WTC11 (cell line): ENCODE data around the gene UBAC2. TPM values are rescaled to one million over a fixed set of nuclear protein-coding genes. Genes with fewer than 3 reads are reported as not detected.
A peak's percentile ranks its signal among the peaks of the same experiment; 100 is the strongest.

Source experiments
- ATAC-seq: fragments of 200-7000 bp; cut with Tn5 transposase; 2 replicates; pipeline ENCODE4 v1.10.0; 2021; ENCODE audit warnings: mild to moderate bottlenecking, moderate library complexity
- CTCF ChIA-PET: fragments of 300-600 bp; sonication (Branson Sonifier 250); formaldehyde crosslinking; loops from one replicate; lab custom pipeline; 2021; ENCODE audit warnings: antibody characterized with exemption; lab: Charles Lee
- POLR2A ChIA-PET: fragments of 350-600 bp; sonication (Branson Sonifier 250); formaldehyde crosslinking; loops from one replicate; lab custom pipeline; 2021; ENCODE audit warnings: antibody characterized with exemption; lab: Charles Lee
- DNase-seq: peaks from one replicate; pipeline ENCODE4 v3.0.0; 2021; ENCODE audit warnings: low spot score
- H3K27ac Mint-ChIP-seq: 2 replicates; pipeline ENCODE4 v1.8.0; 2021; ENCODE audit warnings: mixed read lengths
- H3K27me3 Mint-ChIP-seq: 2 replicates; pipeline ENCODE4 v1.8.0; 2021; ENCODE audit warnings: low read depth, mild to moderate bottlenecking, moderate library complexity, mixed read lengths
- H3K36me3 Mint-ChIP-seq: 2 replicates; pipeline ENCODE4 v1.8.0; 2021; ENCODE audit warnings: mixed read lengths
- H3K4me1 Mint-ChIP-seq: 2 replicates; pipeline ENCODE4 v1.8.0; 2022; ENCODE audit warnings: mixed read lengths
- H3K4me3 Mint-ChIP-seq: 2 replicates; pipeline ENCODE4 v1.8.0; 2021; ENCODE audit warnings: mild to moderate bottlenecking, moderate library complexity, mixed read lengths
- H3K9me3 Mint-ChIP-seq: 2 replicates; pipeline ENCODE4 v1.8.0; 2021; ENCODE audit warnings: mixed read lengths
- ATF6 ChIP-seq: sonication (generic); formaldehyde crosslinking; IDR thresholded peaks from 2 replicates; pipeline ENCODE4 v1.8.1; 2023; ENCODE audit warnings: mild to moderate bottlenecking, missing genetic modification reagents
- CDX4 ChIP-seq: fragments of 250-450 bp; sonication (Bioruptor Pico); IDR thresholded peaks from 2 replicates; pipeline ENCODE4 v1.9.0; 2021; ENCODE audit warnings: moderate library complexity, mild to moderate bottlenecking, inconsistent platforms, borderline replicate concordance
- CREM ChIP-seq: sonication (generic); formaldehyde crosslinking; IDR thresholded peaks from 2 replicates; pipeline ENCODE4 v1.8.1; 2022; ENCODE audit warnings: mild to moderate bottlenecking, missing genetic modification reagents, moderate library complexity
- E2F5 ChIP-seq: sonication (generic); formaldehyde crosslinking; IDR thresholded peaks from 2 replicates; pipeline ENCODE4 v1.8.1; 2022; ENCODE audit warnings: mild to moderate bottlenecking, moderate library complexity, missing genetic modification reagents
- ESRRA ChIP-seq: sonication (generic); formaldehyde crosslinking; IDR thresholded peaks from 2 replicates; pipeline ENCODE4 v1.8.1; 2022; ENCODE audit warnings: mild to moderate bottlenecking, missing genetic modification reagents, borderline replicate concordance
- FOXP1 ChIP-seq: sonication (generic); formaldehyde crosslinking; IDR thresholded peaks from 2 replicates; pipeline ENCODE4 v1.8.0; 2022; ENCODE audit warnings: missing genetic modification reagents, mild to moderate bottlenecking, moderate library complexity, borderline replicate concordance
- FOXP4 ChIP-seq: sonication (generic); formaldehyde crosslinking; IDR thresholded peaks from 2 replicates; pipeline ENCODE4 v1.8.0; 2022; ENCODE audit warnings: mild to moderate bottlenecking, missing genetic modification reagents
- IRF2 ChIP-seq: sonication (generic); formaldehyde crosslinking; IDR thresholded peaks from 2 replicates; pipeline ENCODE4 v1.8.0; 2022; ENCODE audit warnings: low read depth, missing genetic modification reagents, borderline replicate concordance
- JAZF1 ChIP-seq: fragments of 250-450 bp; sonication (Bioruptor Pico); IDR thresholded peaks from 2 replicates; pipeline ENCODE4 v1.9.0; 2021; ENCODE audit warnings: moderate library complexity, mild to moderate bottlenecking, inconsistent platforms
- NR2C2 ChIP-seq: sonication (generic); formaldehyde crosslinking; IDR thresholded peaks from 2 replicates; pipeline ENCODE4 v1.8.0; 2022; ENCODE audit warnings: mild to moderate bottlenecking, missing genetic modification reagents
- PRDM15 ChIP-seq: sonication (generic); formaldehyde crosslinking; IDR thresholded peaks from 2 replicates; pipeline ENCODE4 v1.8.0; 2022; ENCODE audit warnings: missing genetic modification reagents
- PRRX2 ChIP-seq: fragments of 250-450 bp; sonication (Bioruptor Pico); IDR thresholded peaks from 2 replicates; pipeline ENCODE4 v1.8.0; 2021; ENCODE audit warnings: mild to moderate bottlenecking
- SMAD3 ChIP-seq: sonication (generic); formaldehyde crosslinking; IDR thresholded peaks from 2 replicates; pipeline ENCODE4 v1.8.0; 2022; ENCODE audit warnings: missing genetic modification reagents, mild to moderate bottlenecking, borderline replicate concordance
- SP1 ChIP-seq: sonication (generic); formaldehyde crosslinking; conservative IDR thresholded peaks from 2 replicates; pipeline ENCODE4 v1.8.1; 2022; ENCODE audit warnings: missing genetic modification reagents
- USF1 ChIP-seq: sonication (generic); formaldehyde crosslinking; IDR thresholded peaks from 2 replicates; pipeline ENCODE4 v1.8.0; 2022; ENCODE audit warnings: mild to moderate bottlenecking, missing genetic modification reagents
- USF2 ChIP-seq: sonication (generic); formaldehyde crosslinking; IDR thresholded peaks from 2 replicates; pipeline ENCODE4 v1.8.1; 2023; ENCODE audit warnings: mild to moderate bottlenecking, missing genetic modification reagents, moderate library complexity
- ZNF138 ChIP-seq: sonication (generic); formaldehyde crosslinking; conservative IDR thresholded peaks from 2 replicates; pipeline ENCODE4 v1.8.1; 2022; ENCODE audit warnings: mild to moderate bottlenecking, moderate library complexity, missing genetic modification reagents
- ZNF317 ChIP-seq: sonication (generic); formaldehyde crosslinking; IDR thresholded peaks from 2 replicates; pipeline ENCODE4 v1.8.1; 2023; ENCODE audit warnings: low read depth, mild to moderate bottlenecking, moderate library complexity, missing genetic modification reagents, borderline replicate concordance
- ZNF671 ChIP-seq: fragments of 250-450 bp; sonication (Bioruptor Pico); IDR thresholded peaks from 2 replicates; pipeline ENCODE4 v1.8.0; 2021; ENCODE audit warnings: mild to moderate bottlenecking
- ZSCAN18 ChIP-seq: fragments of 250-450 bp; sonication (Bioruptor Pico); IDR thresholded peaks from 2 replicates; pipeline ENCODE4 v2.1.2; 2022; ENCODE audit warnings: mild to moderate bottlenecking, moderate library complexity
- total RNA-seq: library from RNA; stranded (reverse); gene quantifications from 3 replicates; pipeline ENCODE4 v1.2.3, GENCODE V29; 2021

The UBAC2 gene
- total RNA-seq, 1 experiment from 2014 or later: 64.7 TPM

GRCh38 chr13:99391781-99392469 lies 191.3 kb downstream of the UBAC2 start:
- H3K27ac Mint-ChIP-seq: no peak overlapping the region
- TF ChIP-seq USF2 (CRISPR knock-in tag) (no peak), PRDM15 (CRISPR knock-in tag) (no peak), NR2C2 (CRISPR knock-in tag) (no peak), ZNF138 (no peak), IRF2 (CRISPR knock-in tag) (no peak), SMAD3 (no peak), SP1 (CRISPR knock-in tag) (no peak), ZSCAN18 (CRISPR knock-in tag) (no peak)
- TF ChIP-seq, all 79 proteins: peak for 0
- POLR2A ChIA-PET: no interaction called here
- no peak for DNase-seq
- Mint-ChIP-seq H3K36me3 (no peaks in the 10 kb centered on the region), H3K27me3 (no peaks in the 10 kb centered on the region; the same call in 1 of the 2 replicates), H3K9me3 (no peaks in the 10 kb centered on the region), H3K4me1 (peaks cover 14% of the 10 kb centered on the region), H3K4me3 (no peak overlapping the region)
- no peak for ATAC-seq
- CTCF ChIA-PET: interaction anchor here (1.4 kb wide), 1 partner anchor 128 kb away, joined by 3 read pairs; no protein-coding TSS in a partner anchor

GRCh38 chr13:99392470-99393135 lies 191.9 kb downstream of the UBAC2 start:
- no peaks in the 10 kb centered on the region; the same call in 1 of the 2 replicates for H3K27me3 Mint-ChIP-seq
- no peak overlapping the region for H3K4me3 Mint-ChIP-seq
- DNase-seq (no peak), ATAC-seq (peak; percentile 24; the same call in 1 of the 2 replicates)
- H3K36me3 Mint-ChIP-seq: no peaks in the 10 kb centered on the region
- H3K4me1 Mint-ChIP-seq: peaks cover 10% of the 10 kb centered on the region
- no peak overlapping the region for H3K27ac Mint-ChIP-seq
- CTCF ChIA-PET: interaction anchor here (1.4 kb wide), 1 partner anchor 128 kb away, joined by 3 read pairs; no protein-coding TSS in a partner anchor
- POLR2A ChIA-PET: no interaction called here
- H3K9me3 Mint-ChIP-seq: no peaks in the 10 kb centered on the region
- no peak for TF ChIP-seq JAZF1
- TF ChIP-seq CDX4 (CRISPR knock-in tag): no peak
- no peak for TF ChIP-seq ATF6 (CRISPR knock-in tag)
- no peak for TF ChIP-seq ZNF671 (CRISPR knock-in tag)
- no peak for TF ChIP-seq FOXP4 (CRISPR knock-in tag)
- no peak for TF ChIP-seq USF1
- TF ChIP-seq ZNF317 (CRISPR knock-in tag): no peak
- no peak for TF ChIP-seq CREM (CRISPR knock-in tag)
- no peak for TF ChIP-seq ESRRA
- TF ChIP-seq E2F5 (CRISPR knock-in tag): no peak
- TF ChIP-seq PRRX2 (CRISPR knock-in tag): no peak
- no peak for TF ChIP-seq FOXP1 (CRISPR knock-in tag)
